K562 (cell line): ENCODE data around the gene ICAM2. TPM values are rescaled to one million over a fixed set of nuclear protein-coding genes. Genes with fewer than 3 reads are reported as not detected.

ENCODE experiments used
- ATAC-seq: fragments of 200-7000 bp; cut with Tn5 transposase; 3 replicates; pipeline ENCODE4 v1.9.1; 2020; ENCODE audit warnings: moderate library complexity
- BruUV-seq: library from RNA; stranded (reverse); fragments of 400-500 nt; replicated peaks from 2 replicates; lab custom pipeline; 2021; lab: Mats Ljungman, UMichigan
- CTCF ChIA-PET: fragments of 300-600 bp; formaldehyde crosslinking; extraction: SDS; loops from one replicate; lab custom pipeline; 2021; ENCODE audit warnings: low intra/inter-chr PET ratio; lab: Yijun Ruan, JAX
- POLR2A ChIA-PET: fragments of 300-600, 350-650 bp; sonication (Branson Sonifier 250); formaldehyde crosslinking; extraction: SDS; loops from one replicate; lab custom pipeline; 2021; ENCODE audit warnings: antibody characterized with exemption, inconsistent platforms; lab: Yijun Ruan, JAX
- DNase-seq, 4 experiments: peaks; one replicate each; pipeline versions ENCODE4 v3.0.0 to v3.0.0-alpha.2; 2011 to 2018; ENCODE audit warnings: low spot score in 3 of 4, mixed read lengths in 3 of 4; ENCODE audit errors: extremely low read depth in 1 of 4
- FAIRE-seq: peaks from 2 replicates; lab custom pipeline; 2011; peaks lifted over from hg19 to GRCh38; lab: Jason Lieb, UNC
- H2AFZ ChIP-seq: 2 replicates; pipeline ENCODE4 v1.6.0; 2011; ENCODE audit warnings: low read depth, low read length, control low read depth, inconsistent platforms
- H3K27ac ChIP-seq: fragments of 200-600 bp; 3 replicates; pipeline ENCODE4 v1.8.0; 2011; ENCODE audit warnings: low read depth, mild to moderate bottlenecking, control low read depth, inconsistent platforms, low read length, moderate library complexity, mixed read lengths; ENCODE audit errors: extremely low read depth
- H3K27me3 ChIP-seq, 2 experiments: fragments of 300-600 bp in 1 of 2; 2 replicates in 1 of 2; 3 replicates in 1 of 2; pipeline versions ENCODE4 v1.6.0 to v1.8.0; 2011; ENCODE audit warnings: inconsistent platforms in 2 of 2, low read length in 2 of 2, mild to moderate bottlenecking in 1 of 2, mixed read lengths in 1 of 2, moderate library complexity in 1 of 2; ENCODE audit not compliant: control insufficient read depth in 2 of 2, insufficient read depth in 2 of 2
- H3K36me3 ChIP-seq: fragments of 300-600 bp; 3 replicates; pipeline ENCODE4 v1.8.0; 2011; ENCODE audit warnings: mild to moderate bottlenecking, low read length, inconsistent platforms; ENCODE audit not compliant: control insufficient read depth, insufficient read depth
- H3K4me1 ChIP-seq, 2 experiments: fragments of 200-600 bp in 1 of 2; replicated peaks in 1 of 2; 2 replicates in 1 of 2; 3 replicates in 1 of 2; pipeline versions ENCODE4 v1.5.1 to v1.8.0; 2011; ENCODE audit warnings: inconsistent platforms in 2 of 2, low read length in 2 of 2, mild to moderate bottlenecking in 1 of 2, mixed read lengths in 1 of 2, moderate library complexity in 1 of 2; ENCODE audit not compliant: control insufficient read depth in 2 of 2, insufficient read depth in 2 of 2
- H3K4me2 ChIP-seq: 2 replicates; pipeline ENCODE4 v1.6.1; 2011; ENCODE audit warnings: low read length, control low read depth, inconsistent platforms, mixed read lengths; ENCODE audit not compliant: insufficient read depth
- H3K4me3 ChIP-seq: fragments of 200-600 bp; sonication (generic), shearing (Covaris generic); 2 replicates; pipeline ENCODE4 v1.5.1; 2016; ENCODE audit warnings: control low read depth, inconsistent platforms
- H3K79me2 ChIP-seq: fragments of 200-600 bp; 3 replicates; pipeline ENCODE4 v1.8.0; 2011; ENCODE audit warnings: low read length, inconsistent platforms; ENCODE audit not compliant: control insufficient read depth, insufficient read depth
- H3K9ac ChIP-seq, 2 experiments: 2 replicates each; pipeline versions ENCODE4 v1.6.0 to v1.6.1; 2011; ENCODE audit warnings: low read depth in 2 of 2, low read length in 2 of 2, control low read depth in 1 of 2, inconsistent platforms in 1 of 2, mild to moderate bottlenecking in 1 of 2, mixed read lengths in 1 of 2; ENCODE audit not compliant: insufficient read depth in 1 of 2
- H3K9me1 ChIP-seq: one replicate; pipeline ENCODE4 v1.6.0; 2011; ENCODE audit warnings: inconsistent platforms, mild to moderate bottlenecking, low read length, moderate library complexity; ENCODE audit not compliant: control insufficient read depth, insufficient read depth
- H3K9me3 ChIP-seq: replicated peaks from 2 replicates; pipeline ENCODE4 v1.5.1; 2011; ENCODE audit warnings: low read depth, low read length, inconsistent platforms; ENCODE audit not compliant: control insufficient read depth, insufficient read depth
- H4K20me1 ChIP-seq: replicated peaks from 2 replicates; pipeline ENCODE4 v1.6.1; 2011; ENCODE audit warnings: low read length, inconsistent platforms, mixed read lengths; ENCODE audit not compliant: control insufficient read depth, insufficient read depth
- CHD1 ChIP-seq: fragments of 200-600 bp; sonication (generic); IDR thresholded peaks from one replicate; pipeline ENCODE4 v1.6.1; 2012; ENCODE audit warnings: mild to moderate bottlenecking, moderate library complexity, low read length, inconsistent platforms
- EGR1 ChIP-seq: fragments of 450-650 bp; conservative IDR thresholded peaks from 2 replicates; pipeline ENCODE4 v1.6.1; 2017; ENCODE audit warnings: mild to moderate bottlenecking
- FOXA3 ChIP-seq, 2 experiments: fragments of 450-650 bp in 1 of 2; sonication (generic) in 1 of 2; formaldehyde crosslinking; IDR thresholded peaks in 1 of 2; conservative IDR thresholded peaks in 1 of 2; 2 replicates each; pipeline versions ENCODE4 v1.4.0 to v1.8.0; 2020 to 2022; ENCODE audit warnings: mild to moderate bottlenecking in 2 of 2, missing genetic modification reagents in 1 of 2
- FUS ChIP-seq: fragments of 200-400 bp; formaldehyde crosslinking; optimal IDR thresholded peaks from 2 replicates; pipeline ENCODE3; 2017; ENCODE audit warnings: low read depth, low read length
- MCM3 ChIP-seq: fragments of 450-650 bp; IDR thresholded peaks from 2 replicates; pipeline ENCODE4 v1.6.1; 2016
- MTA3 ChIP-seq: fragments of 450-650 bp; formaldehyde crosslinking; IDR thresholded peaks from 2 replicates; pipeline ENCODE4 v1.6.1; 2017; ENCODE audit warnings: mild to moderate bottlenecking, borderline replicate concordance
- NR2C2 ChIP-seq, 2 experiments: fragments of 200-800 bp in 1 of 2; sonication (Bioruptor generic) in 1 of 2; sonication (generic) in 1 of 2; formaldehyde crosslinking in 1 of 2; IDR thresholded peaks; 2 replicates each; pipeline versions ENCODE4 v1.6.1 to v1.8.0; 2016 to 2022; ENCODE audit warnings: mild to moderate bottlenecking in 1 of 2, missing compliant biosample characterization in 1 of 2, missing genetic modification characterization in 1 of 2, missing genetic modification reagents in 1 of 2
- SMARCE1 ChIP-seq: fragments of 450-650 bp; IDR thresholded peaks from 2 replicates; pipeline ENCODE4 v1.7.1; 2016; ENCODE audit warnings: mild to moderate bottlenecking
- ZNF224 ChIP-seq: sonication (generic); formaldehyde crosslinking; IDR thresholded peaks from 2 replicates; pipeline ENCODE4 v1.8.0; 2022; ENCODE audit warnings: mild to moderate bottlenecking, missing genetic modification reagents
- WGBS: fragments of 100-300 bp; shearing (Covaris generic); methylation state at CpG from one replicate; pipeline ENCODE4 v1.1.6; 2016; ENCODE audit warnings: low coverage, mixed read lengths; ENCODE audit not compliant: insufficient coverage; ENCODE audit errors: missing lambda C conversion rate; 5-methylcytosine and 5-hydroxymethylcytosine counted together
- in situ Hi-C: fragments of 300-500 bp; cut with MboI; formaldehyde crosslinking; loops from 4 replicates; pipeline ENCODE4 v1.15.0; 2018; ENCODE audit warnings: inconsistent platforms, mixed read lengths
- intact Hi-C: fragments of 100-400 bp; cut with micrococcal nuclease; formaldehyde crosslinking; loops from 2 replicates; pipeline ENCODE4 v1.14.2; 2022
- polyA plus RNA-seq, 8 experiments: library from polyadenylated mRNA; depleted of rRNA in 4 of 8; stranded (reverse) in 5 of 8; unstranded in 3 of 8; fragments of >200 nt; fragmentation: Nextera tagmentation in 2 of 8; fragmentation: Illumina TruSeq in 1 of 8; extraction: Ambion mirVana in 2 of 8; extraction: Trizol in 1 of 8; gene quantifications; 2 replicates each; pipeline versions ENCODE4 v1.2.1 to v1.2.3, GENCODE V29; 2011 to 2014; ENCODE audit warnings: inconsistent platforms in 1 of 8, missing spikeins in 1 of 8
- total RNA-seq, 7 experiments: library from RNA; depleted of rRNA in 6 of 7; stranded (reverse); fragments of >200 nt in 6 of 7; fragmentation: Illumina TruSeq in 2 of 7; extraction: Trizol in 2 of 7; gene quantifications; 2 replicates each; pipeline versions ENCODE4 v1.2.1 to v1.2.3, GENCODE V29; 2011 to 2021; ENCODE audit warnings: low replicate concordance in 1 of 7
- TF ChIP-seq, protein P1 (sequence below): fragments of 450-650 bp; IDR thresholded peaks from 2 replicates; pipeline ENCODE4 v1.6.1; 2016; ENCODE audit warnings: mild to moderate bottlenecking, moderate library complexity

Gene ICAM2
- total and polyA plus RNA-seq, 9 of the 15 experiments (the other 6 are each of a cell fraction or from before 2014, with no cell fraction given), result 37.9 to 89.4 (median 60.6) TPM

DNA sequence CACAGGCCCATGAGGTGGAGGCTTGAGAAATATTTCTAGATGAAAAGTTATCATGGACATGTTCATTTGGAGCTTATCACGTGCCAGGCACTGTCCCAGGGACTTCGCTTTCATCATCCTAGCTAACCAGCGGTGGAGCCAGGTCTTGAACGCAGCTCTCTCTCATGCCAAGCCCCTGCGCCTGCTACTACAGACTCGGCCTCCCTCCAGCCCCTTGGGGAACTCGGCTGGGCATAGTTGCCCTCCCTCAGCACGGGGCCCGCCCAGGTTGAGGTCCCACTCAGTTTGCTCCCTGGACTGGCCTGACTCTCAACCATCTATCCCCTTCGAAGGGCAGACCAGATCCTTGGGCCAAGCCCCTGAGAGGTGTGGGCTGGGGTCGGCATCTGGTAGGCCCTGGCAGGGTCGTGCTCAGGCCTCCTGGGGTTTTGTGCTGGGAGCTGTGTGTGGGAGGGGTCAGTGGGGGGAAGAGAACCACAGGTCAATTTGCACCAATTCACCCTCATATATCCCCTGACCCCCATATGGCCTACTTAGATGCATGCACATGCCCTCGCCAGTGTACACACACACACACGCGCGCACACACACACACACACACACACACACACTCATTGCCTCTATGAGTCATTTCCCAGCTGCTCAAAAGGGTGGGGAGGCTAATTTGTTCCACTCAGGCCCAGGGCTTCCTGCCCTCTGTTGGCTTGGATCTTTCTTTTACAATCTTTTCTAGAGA lies 35.6 kb downstream of the ICAM2 start:
- H4K20me1 ChIP-seq, result no peaks in the 10 kb centered on the region
- H3K9me3 ChIP-seq, result no peaks in the 10 kb centered on the region; the same call in none of the 2 replicates
- in situ Hi-C loops, result no loop called here
- intact Hi-C loops, result loop anchor here (1.0 kb wide), 1 partner anchor 66 kb away; no protein-coding TSS in a partner anchor
- DNase-seq (peak in 3 of 4 experiments; percentile 48 to 51 (median 48)), ATAC-seq (peak; percentile 71), FAIRE-seq (peak; percentile 69)
- H3K27me3 ChIP-seq, result peaks cover 0 to 6% of the 10 kb centered on the region in 2 experiments; a peak in 2 of 5 replicates
- H3K27ac ChIP-seq, result no peak overlapping the region
- H3K4me1 ChIP-seq, result peaks cover 7 to 28% of the 10 kb centered on the region in 2 experiments; a peak in 4 of 5 replicates
- H3K4me2 ChIP-seq, result no peak overlapping the region
- no peak overlapping the region for H3K4me3 ChIP-seq
- H3K79me2 ChIP-seq, result no peaks in the 10 kb centered on the region
- BruUV-seq, result no TSS peak
- H3K9me1 ChIP-seq, result no peaks in the 10 kb centered on the region
- POLR2A ChIA-PET, result interaction anchor here (0.6 to 1.3 kb wide), 3 partner anchors 9 to 243 kb away, joined by 3 to 4 read pairs (median 3); no protein-coding TSS in a partner anchor
- peak overlapping the region; percentile 38; the same call in 1 of the 2 replicates for H2AFZ ChIP-seq
- CTCF ChIA-PET, result no interaction called here
- no peak overlapping the region for H3K9ac ChIP-seq
- 33% methylated on average over 12 of the region's 16 CpGs for WGBS
- no peaks in the 10 kb centered on the region for H3K36me3 ChIP-seq
- TF ChIP-seq MCM3, result peak; percentile 86
- 0 out of 4 replicates have a peak, but pooled peaks of 1 of the 2 experiments have one; percentile 20 for TF ChIP-seq FOXA3 (CRISPR knock-in tag; conservative IDR thresholded peaks at IDR 0.05 in 1 of 2, IDR thresholded peaks at IDR 0.05 in 1 of 2)
- no peak for TF ChIP-seq EGR1
- no peak for TF ChIP-seq CHD1
- TF ChIP-seq NR2C2 (CRISPR knock-in tag; IDR thresholded peaks at IDR 0.05), result no peak
- no peak for TF ChIP-seq NR2C2 (tag; IDR thresholded peaks at IDR 0.05)
- TF ChIP-seq, protein P1, sequence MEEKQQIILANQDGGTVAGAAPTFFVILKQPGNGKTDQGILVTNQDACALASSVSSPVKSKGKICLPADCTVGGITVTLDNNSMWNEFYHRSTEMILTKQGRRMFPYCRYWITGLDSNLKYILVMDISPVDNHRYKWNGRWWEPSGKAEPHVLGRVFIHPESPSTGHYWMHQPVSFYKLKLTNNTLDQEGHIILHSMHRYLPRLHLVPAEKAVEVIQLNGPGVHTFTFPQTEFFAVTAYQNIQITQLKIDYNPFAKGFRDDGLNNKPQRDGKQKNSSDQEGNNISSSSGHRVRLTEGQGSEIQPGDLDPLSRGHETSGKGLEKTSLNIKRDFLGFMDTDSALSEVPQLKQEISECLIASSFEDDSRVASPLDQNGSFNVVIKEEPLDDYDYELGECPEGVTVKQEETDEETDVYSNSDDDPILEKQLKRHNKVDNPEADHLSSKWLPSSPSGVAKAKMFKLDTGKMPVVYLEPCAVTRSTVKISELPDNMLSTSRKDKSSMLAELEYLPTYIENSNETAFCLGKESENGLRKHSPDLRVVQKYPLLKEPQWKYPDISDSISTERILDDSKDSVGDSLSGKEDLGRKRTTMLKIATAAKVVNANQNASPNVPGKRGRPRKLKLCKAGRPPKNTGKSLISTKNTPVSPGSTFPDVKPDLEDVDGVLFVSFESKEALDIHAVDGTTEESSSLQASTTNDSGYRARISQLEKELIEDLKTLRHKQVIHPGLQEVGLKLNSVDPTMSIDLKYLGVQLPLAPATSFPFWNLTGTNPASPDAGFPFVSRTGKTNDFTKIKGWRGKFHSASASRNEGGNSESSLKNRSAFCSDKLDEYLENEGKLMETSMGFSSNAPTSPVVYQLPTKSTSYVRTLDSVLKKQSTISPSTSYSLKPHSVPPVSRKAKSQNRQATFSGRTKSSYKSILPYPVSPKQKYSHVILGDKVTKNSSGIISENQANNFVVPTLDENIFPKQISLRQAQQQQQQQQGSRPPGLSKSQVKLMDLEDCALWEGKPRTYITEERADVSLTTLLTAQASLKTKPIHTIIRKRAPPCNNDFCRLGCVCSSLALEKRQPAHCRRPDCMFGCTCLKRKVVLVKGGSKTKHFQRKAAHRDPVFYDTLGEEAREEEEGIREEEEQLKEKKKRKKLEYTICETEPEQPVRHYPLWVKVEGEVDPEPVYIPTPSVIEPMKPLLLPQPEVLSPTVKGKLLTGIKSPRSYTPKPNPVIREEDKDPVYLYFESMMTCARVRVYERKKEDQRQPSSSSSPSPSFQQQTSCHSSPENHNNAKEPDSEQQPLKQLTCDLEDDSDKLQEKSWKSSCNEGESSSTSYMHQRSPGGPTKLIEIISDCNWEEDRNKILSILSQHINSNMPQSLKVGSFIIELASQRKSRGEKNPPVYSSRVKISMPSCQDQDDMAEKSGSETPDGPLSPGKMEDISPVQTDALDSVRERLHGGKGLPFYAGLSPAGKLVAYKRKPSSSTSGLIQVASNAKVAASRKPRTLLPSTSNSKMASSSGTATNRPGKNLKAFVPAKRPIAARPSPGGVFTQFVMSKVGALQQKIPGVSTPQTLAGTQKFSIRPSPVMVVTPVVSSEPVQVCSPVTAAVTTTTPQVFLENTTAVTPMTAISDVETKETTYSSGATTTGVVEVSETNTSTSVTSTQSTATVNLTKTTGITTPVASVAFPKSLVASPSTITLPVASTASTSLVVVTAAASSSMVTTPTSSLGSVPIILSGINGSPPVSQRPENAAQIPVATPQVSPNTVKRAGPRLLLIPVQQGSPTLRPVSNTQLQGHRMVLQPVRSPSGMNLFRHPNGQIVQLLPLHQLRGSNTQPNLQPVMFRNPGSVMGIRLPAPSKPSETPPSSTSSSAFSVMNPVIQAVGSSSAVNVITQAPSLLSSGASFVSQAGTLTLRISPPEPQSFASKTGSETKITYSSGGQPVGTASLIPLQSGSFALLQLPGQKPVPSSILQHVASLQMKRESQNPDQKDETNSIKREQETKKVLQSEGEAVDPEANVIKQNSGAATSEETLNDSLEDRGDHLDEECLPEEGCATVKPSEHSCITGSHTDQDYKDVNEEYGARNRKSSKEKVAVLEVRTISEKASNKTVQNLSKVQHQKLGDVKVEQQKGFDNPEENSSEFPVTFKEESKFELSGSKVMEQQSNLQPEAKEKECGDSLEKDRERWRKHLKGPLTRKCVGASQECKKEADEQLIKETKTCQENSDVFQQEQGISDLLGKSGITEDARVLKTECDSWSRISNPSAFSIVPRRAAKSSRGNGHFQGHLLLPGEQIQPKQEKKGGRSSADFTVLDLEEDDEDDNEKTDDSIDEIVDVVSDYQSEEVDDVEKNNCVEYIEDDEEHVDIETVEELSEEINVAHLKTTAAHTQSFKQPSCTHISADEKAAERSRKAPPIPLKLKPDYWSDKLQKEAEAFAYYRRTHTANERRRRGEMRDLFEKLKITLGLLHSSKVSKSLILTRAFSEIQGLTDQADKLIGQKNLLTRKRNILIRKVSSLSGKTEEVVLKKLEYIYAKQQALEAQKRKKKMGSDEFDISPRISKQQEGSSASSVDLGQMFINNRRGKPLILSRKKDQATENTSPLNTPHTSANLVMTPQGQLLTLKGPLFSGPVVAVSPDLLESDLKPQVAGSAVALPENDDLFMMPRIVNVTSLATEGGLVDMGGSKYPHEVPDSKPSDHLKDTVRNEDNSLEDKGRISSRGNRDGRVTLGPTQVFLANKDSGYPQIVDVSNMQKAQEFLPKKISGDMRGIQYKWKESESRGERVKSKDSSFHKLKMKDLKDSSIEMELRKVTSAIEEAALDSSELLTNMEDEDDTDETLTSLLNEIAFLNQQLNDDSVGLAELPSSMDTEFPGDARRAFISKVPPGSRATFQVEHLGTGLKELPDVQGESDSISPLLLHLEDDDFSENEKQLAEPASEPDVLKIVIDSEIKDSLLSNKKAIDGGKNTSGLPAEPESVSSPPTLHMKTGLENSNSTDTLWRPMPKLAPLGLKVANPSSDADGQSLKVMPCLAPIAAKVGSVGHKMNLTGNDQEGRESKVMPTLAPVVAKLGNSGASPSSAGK, result 0 out of 2 replicates have a peak, but pooled peaks have one; percentile 45
- TF ChIP-seq ZNF224, result no peak
- no peak for TF ChIP-seq FUS
- TF ChIP-seq SMARCE1, result peak; percentile 85
- TF ChIP-seq MTA3, result 0 out of 2 replicates have a peak, but pooled peaks have one; percentile 23
